AG08396 (cell line): Measurements from ENCODE around the gene PLS3.

ENCODE experiments used
- DNase-seq: peaks from one replicate; pipeline ENCODE4 v3.0.0; 2012; ENCODE audit warnings: low spot score, mixed read lengths

The PLS3 gene

DNA sequence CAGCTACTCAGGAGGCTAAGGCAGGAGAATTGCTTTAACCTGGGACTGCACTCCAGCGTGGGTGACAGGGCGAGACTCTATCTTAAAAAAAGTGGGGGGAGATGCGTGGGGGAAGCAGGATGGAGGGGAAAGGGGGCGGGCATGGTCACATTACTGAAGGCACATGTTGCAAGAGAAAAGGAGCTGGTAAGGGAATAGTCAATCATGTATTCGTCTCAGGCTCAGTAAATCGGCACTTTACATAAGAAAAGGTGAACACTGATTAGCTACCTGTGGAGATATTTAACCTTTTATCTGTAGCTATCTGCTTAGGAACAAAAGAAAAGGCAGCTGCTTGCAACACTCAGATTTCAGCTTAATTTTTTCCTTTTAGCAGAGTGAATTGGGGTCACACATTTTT, 132.5 kb downstream of the PLS3 start:
- DNase-seq = no peak

DNA sequence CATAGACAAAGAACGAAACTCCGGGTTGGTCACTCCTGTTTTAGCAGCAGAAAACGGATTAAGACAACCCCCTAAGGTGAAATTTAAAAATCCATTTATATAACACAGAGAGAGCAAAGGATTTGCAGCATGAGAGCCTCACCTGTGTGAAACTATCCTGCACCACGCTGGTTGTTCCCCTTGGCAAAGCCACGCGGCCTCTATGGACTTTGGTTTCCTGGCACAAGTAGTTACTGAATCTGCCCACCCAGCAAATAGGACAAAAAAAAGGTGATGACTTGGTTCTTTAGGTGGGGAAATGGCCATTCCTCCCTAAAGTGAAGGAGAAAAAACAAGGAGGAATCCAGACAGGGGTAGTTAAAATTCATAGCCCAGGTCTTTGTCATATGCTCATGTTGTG, 133.1 kb downstream of the PLS3 start:
- no peak for DNase-seq

DNA sequence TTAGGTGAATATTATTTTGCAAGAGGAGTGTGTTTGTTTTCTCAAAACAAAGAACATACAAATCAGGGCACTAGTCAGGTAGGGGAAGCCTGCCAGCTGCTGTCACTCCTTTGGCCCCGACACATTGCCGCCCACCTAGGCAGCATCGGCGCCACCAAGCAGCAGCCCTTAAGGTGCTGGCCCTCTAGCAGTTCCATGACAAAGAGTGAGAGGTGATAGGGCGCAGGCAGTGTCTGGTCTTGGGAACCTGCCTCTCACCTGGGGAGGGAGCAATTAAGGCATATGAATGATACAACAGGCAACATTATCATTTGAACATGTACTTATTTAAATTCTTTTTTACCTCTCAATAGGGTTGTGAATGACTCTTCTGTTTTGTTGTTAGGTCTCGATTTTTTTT, 135.1 kb downstream of the PLS3 start:
- DNase-seq = no peak

DNA sequence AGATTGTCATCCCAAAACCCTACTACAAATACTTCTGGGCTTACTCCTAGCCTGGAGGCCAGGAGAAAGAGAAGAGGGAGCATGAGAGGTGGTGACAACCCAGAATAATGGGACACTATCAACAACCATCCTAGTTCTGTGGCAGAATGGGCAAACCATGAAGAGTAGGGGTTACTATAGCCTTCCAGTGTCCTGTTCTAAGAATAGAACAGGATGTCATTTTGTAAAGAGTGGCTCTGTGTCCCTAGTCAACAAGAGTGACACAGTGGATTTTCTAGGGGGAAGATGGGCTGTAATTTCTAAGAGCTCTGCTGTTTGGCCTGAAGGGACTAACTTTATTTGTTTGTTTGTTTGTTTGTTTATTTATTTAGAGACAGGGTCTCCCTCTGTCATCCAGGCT, 136.0 kb downstream of the PLS3 start:
- DNase-seq = no peak

DNA sequence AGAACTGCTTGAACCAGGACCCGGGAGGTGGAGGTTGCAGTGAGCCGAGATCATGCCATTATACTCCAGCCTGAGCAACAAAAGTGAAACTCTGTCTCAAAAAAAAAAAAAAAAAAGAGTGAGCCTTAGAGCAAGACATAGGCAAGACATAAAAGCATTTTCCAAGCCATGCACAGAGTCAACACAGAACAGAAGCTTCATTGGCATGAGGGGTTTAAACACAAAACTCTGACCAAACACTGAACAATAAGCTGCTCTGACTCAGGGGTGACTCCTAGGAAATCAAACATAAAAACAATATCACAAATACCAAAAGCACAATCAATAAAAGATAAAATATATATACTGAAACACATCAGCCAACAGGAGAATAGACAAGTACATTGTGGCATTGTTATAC, 136.8 kb downstream of the PLS3 start:
- DNase-seq = no peak
